GM18907 (cell line): Measurements from ENCODE around the gene FOXS1.

Experiments
- ATAC-seq: cut with Tn5 transposase; IDR thresholded peaks from one replicate; pipeline ENCODE4 v1.9.1; 2021; ENCODE audit warnings: mild to moderate bottlenecking, moderate library complexity; ENCODE audit not compliant: unreplicated experiment

Gene FOXS1

DNA sequence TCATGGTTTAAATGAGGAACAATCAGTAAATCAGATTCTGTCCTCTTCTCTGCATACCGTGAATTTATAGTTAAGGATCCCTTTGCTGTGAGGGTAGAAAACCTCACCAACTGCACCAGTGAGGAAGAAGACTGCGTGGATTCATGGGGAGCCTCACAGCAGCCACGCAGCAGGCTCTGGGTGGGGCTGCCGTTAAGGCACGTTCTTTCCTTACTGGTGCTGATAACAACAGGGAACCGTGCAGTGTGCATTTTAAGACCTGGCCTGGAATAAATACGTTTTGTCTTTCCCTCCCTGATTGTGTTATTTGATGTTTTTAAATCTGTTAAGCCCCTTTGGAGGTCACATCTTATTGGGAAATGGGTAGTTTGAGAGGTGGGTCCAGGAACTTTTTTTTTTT, 43.9 kb downstream of the FOXS1 start:
- no peak for ATAC-seq

DNA sequence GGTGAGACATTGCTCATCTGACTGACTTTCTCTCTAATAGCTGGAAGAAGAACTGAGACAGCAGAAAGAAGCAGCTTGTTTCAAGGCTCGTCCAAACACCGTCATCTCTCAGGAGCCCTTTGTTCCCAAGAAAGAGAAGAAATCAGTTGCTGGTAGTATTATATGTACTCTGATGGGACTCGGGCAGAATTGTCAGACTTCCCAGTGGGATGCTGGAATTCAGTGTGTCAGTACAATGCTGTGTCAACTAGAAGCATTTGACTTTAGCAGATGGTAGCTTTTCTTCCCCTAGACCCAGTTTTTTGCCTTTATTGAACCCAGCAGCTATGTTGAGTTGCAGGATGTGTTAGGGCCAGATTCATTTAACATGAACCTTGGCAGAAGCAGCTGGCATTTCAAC, 48.0 kb downstream of the FOXS1 start:
- no peak for ATAC-seq
